Renal cortical epithelial cell (primary cell): ENCODE data around the gene VTI1A. TPM values are rescaled to one million over a fixed set of nuclear protein-coding genes. Genes with fewer than 3 reads are reported as not detected.
"Not testable (repeated sequence)": the region's sequence is repeated elsewhere in the genome, so short reads cannot be mapped to it uniquely, and the experiment has no call there.

ENCODE experiments used
- DNase-seq: peaks from one replicate; pipeline ENCODE4 v3.0.0-alpha.2; 2011; ENCODE audit warnings: low read depth
- total RNA-seq: library from RNA; depleted of rRNA; stranded (reverse); fragments of >200 nt; gene quantifications from 2 replicates; pipeline ENCODE4 v1.2.3, GENCODE V29; 2014

The VTI1A gene
- total RNA-seq, 1 donor from 2014 or later = 49.7 TPM

DNA sequence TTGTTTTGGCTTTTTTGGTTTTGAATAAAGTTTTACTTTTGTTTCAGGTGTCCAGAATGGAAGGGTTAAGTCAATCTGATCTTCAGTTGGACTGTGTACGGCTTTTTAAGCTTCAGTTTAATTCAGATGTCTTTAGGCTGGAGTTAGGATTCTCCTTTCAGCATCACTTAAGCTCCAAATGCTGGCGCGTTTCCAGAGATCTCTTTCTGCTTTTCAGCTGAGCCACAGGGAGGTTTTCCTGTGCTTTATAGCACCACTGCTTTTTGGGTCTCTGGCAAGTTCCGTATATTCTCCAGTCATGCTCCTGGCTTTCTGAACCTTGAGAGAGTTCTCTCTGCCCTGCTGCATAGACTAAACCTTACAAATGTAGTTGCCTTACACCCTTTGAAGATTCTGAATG lies 60.0 kb downstream of the VTI1A start:
- no peak for DNase-seq

DNA sequence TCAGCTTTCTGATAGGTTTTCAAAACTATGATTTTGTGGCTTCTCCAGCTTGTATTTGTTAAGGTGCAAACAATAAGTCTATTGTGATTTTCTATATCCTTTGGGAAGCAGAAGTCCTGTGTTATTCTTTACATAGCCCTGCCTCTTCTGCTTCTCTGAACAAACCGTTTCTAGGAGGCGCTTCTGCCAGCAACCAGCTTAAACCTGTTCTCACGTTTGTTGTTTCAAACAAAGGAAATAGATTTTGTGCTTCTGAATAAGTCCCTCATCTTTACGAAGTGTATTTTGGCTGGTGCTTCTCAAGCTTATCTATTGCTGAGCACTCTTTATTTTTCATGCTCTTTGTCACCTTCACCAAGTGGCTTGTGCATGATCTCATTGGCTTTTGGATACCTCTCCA lies 61.0 kb downstream of the VTI1A start:
- DNase-seq = no peak

DNA sequence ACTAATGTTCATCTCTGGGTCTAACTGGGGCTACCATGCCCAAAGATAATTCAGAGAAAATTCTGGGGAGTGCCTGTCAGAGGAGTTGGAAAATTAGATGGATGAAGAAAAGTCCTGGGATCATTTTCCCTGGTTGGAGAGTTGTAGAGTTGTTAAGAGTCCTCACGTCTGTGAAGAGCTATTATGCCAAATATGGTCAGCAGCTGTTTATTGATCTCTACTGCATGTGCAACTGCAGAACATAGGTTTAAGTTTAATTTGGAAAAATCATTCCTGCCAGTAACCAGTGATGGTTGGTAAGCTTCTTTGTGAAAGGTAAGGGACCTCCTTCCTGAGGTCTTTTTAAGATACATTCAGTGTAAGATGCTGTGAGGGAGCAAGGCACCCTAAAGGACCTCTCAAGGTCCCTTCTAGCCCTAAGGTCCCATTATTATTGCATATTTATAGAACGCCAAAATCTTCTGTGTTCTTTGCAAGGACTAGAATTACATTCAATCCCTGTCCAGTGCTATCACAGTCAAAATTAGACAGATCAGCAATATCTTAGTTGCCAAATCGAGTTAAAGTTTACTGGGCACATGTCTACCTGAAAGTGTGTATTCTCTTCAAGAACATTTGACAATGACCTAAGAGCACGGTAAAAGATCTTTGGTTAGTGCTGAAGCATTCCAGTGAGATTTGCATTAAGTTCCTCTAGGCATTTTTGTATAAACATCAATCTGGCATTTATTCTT lies 62.7 kb downstream of the VTI1A start:
- DNase-seq = no peak

DNA sequence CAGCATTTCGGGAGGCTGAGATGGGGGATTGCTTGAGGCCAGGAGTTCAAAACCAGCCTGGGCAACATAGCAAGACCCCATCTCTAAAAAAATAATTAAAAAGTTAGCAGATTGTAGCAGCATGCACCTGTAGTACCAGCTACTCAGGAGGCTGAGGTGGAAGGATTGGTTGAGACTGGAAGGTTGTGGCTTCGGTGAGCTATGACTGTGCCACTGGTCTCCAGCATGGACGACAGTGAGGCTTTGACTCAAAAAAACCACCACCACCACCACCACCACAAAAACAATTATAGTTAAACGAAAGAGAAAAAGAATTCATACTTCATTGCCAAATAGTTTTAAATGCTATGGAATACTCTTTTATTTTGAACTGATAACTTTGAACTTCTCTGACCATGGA lies 63.4 kb downstream of the VTI1A start:
- no peak for DNase-seq

GRCh38 chr10:112512294-112512693 lies 65.3 kb downstream of the VTI1A start:
- DNase-seq = no peak

GRCh38 chr10:112515126-112515525 lies 68.1 kb downstream of the VTI1A start:
- DNase-seq = no peak

DNA sequence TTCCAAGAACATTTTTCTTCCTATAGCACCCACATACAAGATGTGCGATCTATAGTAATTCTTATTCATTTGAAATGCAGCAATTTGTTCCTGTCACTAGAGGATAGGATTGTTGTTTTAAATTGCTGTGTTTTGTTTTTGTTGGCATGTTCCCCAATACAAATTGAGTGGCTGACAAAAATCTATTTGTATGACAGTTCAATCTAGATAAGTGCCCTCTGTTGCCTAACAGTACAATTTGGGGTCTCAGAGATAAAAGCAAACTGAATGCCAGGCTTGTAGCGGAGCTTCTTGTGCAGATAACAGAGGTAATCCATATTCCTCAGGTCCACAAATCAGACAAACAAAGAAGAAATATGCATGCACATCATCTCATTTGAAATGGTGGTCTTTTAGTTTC lies 68.8 kb downstream of the VTI1A start:
- DNase-seq = no peak

GRCh38 chr10:112517451-112517862 lies 70.4 kb downstream of the VTI1A start:
- DNase-seq = peak; percentile 57

DNA sequence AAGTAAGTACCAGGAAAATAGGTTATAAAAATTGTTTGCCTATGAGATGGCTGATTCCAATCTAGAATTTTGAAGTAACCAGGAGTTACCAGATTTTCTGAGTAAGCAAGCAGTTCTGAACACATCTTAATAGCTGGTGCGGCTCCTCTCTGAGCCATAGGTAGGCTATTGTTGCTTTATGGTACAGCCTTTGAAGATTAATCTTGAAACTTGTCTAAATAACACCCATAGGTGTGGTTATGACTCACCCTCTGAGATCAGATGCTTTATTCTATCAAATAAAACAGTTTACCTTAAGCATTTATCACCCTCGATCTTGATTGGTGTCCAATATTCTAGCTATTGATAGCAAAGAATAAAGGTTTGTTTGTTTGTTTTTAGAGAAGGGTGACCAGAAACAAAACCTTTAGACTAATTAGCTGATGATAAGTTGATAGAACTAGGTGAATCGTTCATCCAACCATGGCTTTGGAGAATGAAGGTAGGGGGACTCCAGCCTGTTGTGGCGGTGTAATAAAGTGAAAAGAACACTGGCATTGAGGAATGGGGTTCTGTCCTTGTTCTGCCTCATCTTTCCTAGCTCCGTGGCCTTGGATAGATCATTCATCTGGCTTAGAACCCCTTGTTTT lies 72.2 kb downstream of the VTI1A start:
- no peak for DNase-seq

DNA sequence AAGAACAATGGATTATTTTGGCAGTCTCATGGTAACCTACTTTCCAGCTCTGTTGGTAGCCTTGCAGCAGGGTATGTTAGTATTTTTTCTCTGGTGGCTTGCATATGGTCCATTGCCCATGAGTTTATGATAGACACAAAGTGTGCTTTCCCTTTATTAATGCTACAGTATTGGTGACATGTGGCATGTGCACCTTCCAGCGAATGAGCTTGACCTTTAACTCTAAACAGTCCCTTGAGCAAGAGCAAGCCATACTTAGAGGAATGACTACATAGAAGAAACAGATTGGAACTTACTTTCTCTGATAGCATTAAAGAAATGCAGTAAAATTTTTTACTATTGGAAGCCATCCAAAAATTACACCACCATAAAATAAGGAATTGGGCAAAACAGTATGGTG lies 73.9 kb downstream of the VTI1A start:
- DNase-seq = no peak

GRCh38 chr10:112524641-112525040 lies 77.6 kb downstream of the VTI1A start:
- DNase-seq = no peak

DNA sequence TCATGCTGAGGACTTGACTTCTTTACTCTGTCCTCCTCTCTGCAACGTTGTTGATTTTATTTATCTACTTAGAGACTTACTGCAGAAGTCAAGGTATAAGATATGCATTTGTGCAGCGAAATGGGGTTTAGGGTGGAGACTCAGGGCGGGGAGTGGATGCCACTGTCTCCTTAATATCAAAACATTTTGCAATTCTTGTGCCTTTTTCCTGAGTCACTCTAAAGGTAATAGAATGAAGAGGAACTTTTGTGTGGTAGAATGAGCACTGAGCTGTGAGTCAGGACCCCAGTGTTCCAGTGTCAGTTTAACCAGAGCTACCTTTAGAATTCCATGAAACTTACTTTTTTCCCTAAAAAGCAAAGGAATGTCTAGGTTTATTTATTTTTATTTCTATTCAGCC lies 78.2 kb downstream of the VTI1A start:
- no peak for DNase-seq

DNA sequence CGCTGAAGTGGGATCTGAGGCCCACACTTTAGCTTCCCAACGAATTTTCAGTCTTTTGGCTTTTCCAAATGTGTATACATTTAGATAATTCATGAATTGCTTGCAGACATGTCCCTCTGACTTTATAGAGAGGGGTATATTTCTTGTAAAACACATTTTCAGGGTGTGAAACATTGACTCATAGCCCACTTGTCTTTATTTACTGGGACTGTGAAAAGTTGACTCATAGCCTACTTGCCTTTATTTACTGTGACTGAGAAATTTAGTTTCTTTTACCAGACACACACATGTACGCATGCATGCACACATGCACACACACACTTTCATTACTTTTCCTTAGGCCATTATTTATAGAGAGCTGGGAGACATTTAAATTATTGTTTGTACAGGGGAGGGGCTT lies 79.1 kb downstream of the VTI1A start:
- DNase-seq = peak; percentile 84

- DNase-seq = no peak
Measured at GRCh38 chr10:112526906-112527305, 79.9 kb downstream of the VTI1A start.

GRCh38 chr10:112528235-112528634 lies 81.2 kb downstream of the VTI1A start:
- no peak for DNase-seq

- no peak for DNase-seq
Measured at GRCh38 chr10:112531421-112531820, 84.4 kb downstream of the VTI1A start.

DNA sequence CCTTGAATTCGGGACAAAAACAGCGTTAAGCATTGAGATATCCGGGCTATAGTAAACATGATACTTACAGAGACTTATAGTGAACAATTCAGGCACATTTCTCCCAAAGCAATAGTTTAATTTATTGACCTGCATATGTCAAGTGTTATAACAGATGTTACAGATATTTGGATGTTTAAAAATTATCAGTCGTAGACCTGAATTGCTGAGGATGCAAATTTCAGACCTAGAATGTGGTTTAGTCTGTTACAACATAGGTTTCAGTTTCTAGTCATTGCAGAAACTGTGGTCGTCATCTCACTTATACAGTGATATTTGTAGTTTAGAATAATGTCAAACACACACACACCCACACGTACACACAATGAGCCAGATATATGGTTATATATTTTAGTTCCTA lies 85.2 kb downstream of the VTI1A start:
- no peak for DNase-seq

DNA sequence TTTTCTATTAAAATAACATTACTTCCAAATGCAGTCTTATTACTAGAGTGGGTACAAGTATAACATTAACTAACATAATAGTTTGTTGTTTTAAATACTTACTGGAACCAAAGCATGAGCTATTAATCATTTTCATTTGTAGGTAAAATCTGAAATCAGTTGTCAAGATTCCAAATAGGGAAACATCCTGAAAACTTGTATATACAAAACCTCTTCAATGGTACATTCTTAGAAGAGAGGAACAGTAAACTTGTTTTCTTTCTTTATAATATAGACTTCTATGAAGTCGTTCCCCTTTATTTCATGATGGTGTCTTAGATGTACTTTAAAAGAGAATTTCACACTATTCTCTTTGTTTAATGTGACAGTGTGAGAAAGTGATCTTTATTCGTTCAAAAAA lies 85.9 kb downstream of the VTI1A start:
- DNase-seq = peak; percentile 50

DNA sequence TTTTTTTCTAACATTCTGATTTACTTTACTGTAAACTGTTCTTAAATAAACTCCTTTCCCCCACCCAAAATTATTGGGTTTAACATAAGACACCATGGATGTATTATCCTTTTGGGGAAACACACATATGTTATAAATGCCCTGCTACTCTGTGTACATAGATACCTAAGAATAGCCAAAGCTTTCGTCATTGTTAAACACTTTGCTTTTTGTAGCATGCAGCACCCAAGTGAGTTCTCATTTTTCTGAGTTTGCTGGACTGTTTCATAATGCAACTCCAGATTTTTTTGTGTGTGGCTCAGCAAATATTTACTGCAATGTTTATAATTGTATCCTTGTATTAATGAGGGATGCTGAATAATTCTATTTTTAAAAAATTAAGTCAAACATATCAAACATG lies 86.9 kb downstream of the VTI1A start:
- DNase-seq = no peak

- DNase-seq = no peak
Measured at GRCh38 chr10:112535531-112535951, 88.5 kb downstream of the VTI1A start.

DNA sequence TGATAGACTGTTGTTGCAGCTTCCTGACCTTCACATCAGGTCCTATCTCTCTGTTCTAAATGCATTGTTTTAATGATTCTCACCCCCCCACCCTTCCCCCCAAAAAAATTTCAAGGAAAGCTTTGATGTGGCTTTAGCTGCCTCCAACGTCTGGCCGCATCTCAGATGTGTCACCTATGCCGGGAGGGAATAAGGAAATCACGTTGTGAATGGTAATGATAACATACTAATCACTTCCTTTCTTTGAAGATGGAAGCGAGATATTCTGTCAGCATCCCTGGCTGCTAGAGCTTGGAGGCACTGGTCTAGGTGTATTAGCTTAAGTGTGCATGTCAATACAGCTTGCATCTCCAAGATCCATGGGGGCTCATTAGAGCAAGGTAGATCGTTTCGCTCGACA lies 89.6 kb downstream of the VTI1A start:
- DNase-seq = no peak

- DNase-seq = no peak
Measured at GRCh38 chr10:112538168-112538567, 91.2 kb downstream of the VTI1A start.

- no peak for DNase-seq
Measured at GRCh38 chr10:112539340-112539739, 92.3 kb downstream of the VTI1A start.

GRCh38 chr10:112542823-112543222 lies 95.8 kb downstream of the VTI1A start:
- DNase-seq = not testable (repeated sequence)
